ENCODE data around the gene NPC1L1. TPM values are rescaled to one million over a fixed set of nuclear protein-coding genes. Genes with fewer than 3 reads are reported as not detected.

The NPC1L1 gene
- total and polyA plus RNA-seq, 4 donors: 0.01 to 0.48 (median 0.03) TPM

DNA sequence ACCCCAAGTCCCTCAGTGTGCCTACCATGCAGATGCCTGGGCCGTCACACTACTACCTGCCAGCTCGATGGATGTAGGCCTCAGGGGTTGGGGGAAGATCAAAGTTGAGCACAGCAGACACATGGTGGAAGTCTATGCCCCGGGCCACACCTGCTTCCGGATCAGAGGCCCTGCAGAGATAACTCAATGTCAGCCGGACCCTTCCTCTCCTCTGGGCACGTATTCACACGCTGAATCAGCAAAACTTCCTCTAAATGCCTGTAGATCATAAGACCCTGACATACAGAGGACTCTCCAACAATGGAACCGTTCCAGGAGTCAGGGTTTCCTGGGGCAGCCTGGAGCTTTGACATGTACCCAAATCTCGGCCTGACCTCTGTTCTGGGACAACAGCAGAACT is 28.8 kb upstream of the NPC1L1 start:
- Histone ChIP-seq H3K36me3 (ENCODE audit: control insufficient read depth in 4 of 4, insufficient read depth in 4 of 4, low read length in 4 of 4) (peaks cover 40 to 62% (median 59%) of the 10 kb centered on the region in 4 donors), H3K27me3 (ENCODE audit: control insufficient read depth in 3 of 3, insufficient read depth in 3 of 3, low read length in 2 of 3) (no peaks in the 10 kb centered on the region), H3K4me3 (no peak overlapping the region), H3K9ac (ENCODE audit: insufficient read depth in 1 of 2, low read length in 2 of 2) (no peak overlapping the region), H3K9me3 (ENCODE audit: control insufficient read depth in 4 of 4, insufficient read depth in 3 of 4, low read length in 3 of 4) (no peaks in the 10 kb centered on the region), H3K27ac (ENCODE audit: low read depth in 1 of 2, low read length in 1 of 2) (no peak overlapping the region), H3K4me1 (ENCODE audit: control insufficient read depth in 5 of 5, insufficient read depth in 5 of 5, low read length in 5 of 5) (peaks cover 6 to 18% (median 11%) of the 10 kb centered on the region in 5 donors)
- TF ChIP-seq, protein P1, sequence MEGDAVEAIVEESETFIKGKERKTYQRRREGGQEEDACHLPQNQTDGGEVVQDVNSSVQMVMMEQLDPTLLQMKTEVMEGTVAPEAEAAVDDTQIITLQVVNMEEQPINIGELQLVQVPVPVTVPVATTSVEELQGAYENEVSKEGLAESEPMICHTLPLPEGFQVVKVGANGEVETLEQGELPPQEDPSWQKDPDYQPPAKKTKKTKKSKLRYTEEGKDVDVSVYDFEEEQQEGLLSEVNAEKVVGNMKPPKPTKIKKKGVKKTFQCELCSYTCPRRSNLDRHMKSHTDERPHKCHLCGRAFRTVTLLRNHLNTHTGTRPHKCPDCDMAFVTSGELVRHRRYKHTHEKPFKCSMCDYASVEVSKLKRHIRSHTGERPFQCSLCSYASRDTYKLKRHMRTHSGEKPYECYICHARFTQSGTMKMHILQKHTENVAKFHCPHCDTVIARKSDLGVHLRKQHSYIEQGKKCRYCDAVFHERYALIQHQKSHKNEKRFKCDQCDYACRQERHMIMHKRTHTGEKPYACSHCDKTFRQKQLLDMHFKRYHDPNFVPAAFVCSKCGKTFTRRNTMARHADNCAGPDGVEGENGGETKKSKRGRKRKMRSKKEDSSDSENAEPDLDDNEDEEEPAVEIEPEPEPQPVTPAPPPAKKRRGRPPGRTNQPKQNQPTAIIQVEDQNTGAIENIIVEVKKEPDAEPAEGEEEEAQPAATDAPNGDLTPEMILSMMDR (IDR thresholded peaks at IDR 0.05; ENCODE audit: control extremely low read depth, extremely low read depth): no peak
- ATAC-seq (ENCODE audit: insufficient read depth, low FRiP score) (no peak), DNase-seq (no peak)
- WGBS, 2 donors: 92 to 94% methylated on average over 9 of the region's 9 CpGs

DNA sequence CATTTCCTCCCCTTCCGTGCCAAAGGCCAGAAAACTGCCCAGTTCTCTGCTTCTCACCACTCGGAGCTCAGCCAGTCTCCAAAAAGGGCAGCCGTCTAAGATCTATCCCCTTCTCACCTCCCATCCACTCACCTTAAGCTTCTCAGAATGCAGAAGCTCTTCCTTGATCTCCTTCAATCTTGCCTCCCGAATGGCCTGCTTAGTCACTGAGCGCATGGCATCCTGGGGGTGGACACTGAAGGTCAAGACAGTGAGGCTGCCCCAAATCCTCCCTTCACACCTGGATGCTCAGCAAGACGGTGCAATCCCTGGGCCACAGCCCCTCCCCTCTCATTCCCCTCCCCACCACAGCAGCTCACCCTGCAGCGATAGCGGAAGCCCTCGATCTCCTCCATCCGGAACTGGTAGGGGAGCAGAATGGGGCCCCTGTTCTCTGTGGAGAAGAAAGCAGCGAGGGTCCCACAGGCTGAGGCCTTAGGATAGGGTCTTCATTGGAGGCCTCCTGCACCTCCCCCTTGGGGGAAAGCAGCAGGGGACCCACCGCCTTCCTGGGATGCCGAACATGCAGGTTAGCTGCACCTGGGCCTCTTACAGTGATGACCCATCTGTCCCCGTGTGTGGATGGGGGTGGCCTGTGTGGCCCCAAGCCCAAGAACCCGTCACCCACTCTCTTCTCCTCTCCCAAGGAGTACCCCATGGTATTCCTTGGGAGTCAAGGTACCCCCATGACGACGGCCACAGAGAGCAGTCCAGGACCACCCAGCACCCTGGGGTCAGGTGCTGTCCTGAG is 27.8 kb upstream of the NPC1L1 start:
- Histone ChIP-seq H3K4me1 (ENCODE audit: control insufficient read depth in 5 of 5, insufficient read depth in 5 of 5, low read length in 5 of 5) (peaks cover 5 to 10% (median 6%) of the 10 kb centered on the region in 5 donors), H3K9me3 (ENCODE audit: control insufficient read depth in 4 of 4, insufficient read depth in 3 of 4, low read length in 3 of 4) (no peaks in the 10 kb centered on the region), H3K4me3 (no peak overlapping the region), H3K9ac (ENCODE audit: insufficient read depth in 1 of 2, low read length in 2 of 2) (no peak overlapping the region), H3K27me3 (ENCODE audit: control insufficient read depth in 3 of 3, insufficient read depth in 3 of 3, low read length in 2 of 3) (no peaks in the 10 kb centered on the region), H3K27ac (ENCODE audit: low read depth in 1 of 2, low read length in 1 of 2) (no peak overlapping the region), H3K36me3 (ENCODE audit: control insufficient read depth in 4 of 4, insufficient read depth in 4 of 4, low read length in 4 of 4) (peaks cover 40 to 71% (median 62%) of the 10 kb centered on the region in 4 donors)
- TF ChIP-seq, protein P1 (IDR thresholded peaks at IDR 0.05; ENCODE audit: control extremely low read depth, extremely low read depth): no peak
- WGBS, 2 donors: 95% methylated on average over 17 of the region's 17 CpGs
- ATAC-seq (ENCODE audit: insufficient read depth, low FRiP score) (no peak), DNase-seq (no peak)

DNA sequence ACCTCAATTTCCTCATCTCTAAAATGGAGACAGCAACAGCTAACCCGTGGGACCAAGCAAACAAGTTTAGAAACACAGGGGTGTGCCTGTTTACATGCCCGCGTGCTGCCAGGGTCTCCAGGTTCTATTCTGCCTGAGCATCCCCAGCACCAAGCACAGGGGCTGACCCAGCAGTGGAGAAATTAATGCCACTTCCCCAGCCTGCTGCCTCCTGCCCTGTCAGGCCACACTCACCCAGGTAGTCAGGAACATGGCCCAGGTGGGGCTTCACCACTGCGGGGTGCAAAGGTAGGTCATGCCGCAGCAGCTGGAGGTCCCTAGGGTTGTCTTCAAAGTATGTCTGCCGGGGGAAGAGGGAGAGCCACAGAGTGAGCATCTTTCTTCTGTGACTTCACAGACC is 26.8 kb upstream of the NPC1L1 start:
- TF ChIP-seq, protein P1 (IDR thresholded peaks at IDR 0.05; ENCODE audit: control extremely low read depth, extremely low read depth): no peak
- 95 to 96% methylated on average over 6 of the region's 6 CpGs for WGBS, 2 donors
- ATAC-seq (ENCODE audit: insufficient read depth, low FRiP score): no peak

More for the DNA sequence above, 26.8 kb upstream of the NPC1L1 start:
- no peak overlapping the region for H3K9ac ChIP-seq (ENCODE audit: insufficient read depth in 1 of 2, low read length in 2 of 2)
- no peak for DNase-seq
- peaks cover 40 to 72% (median 62%) of the 10 kb centered on the region in 4 donors for H3K36me3 ChIP-seq (ENCODE audit: control insufficient read depth in 4 of 4, insufficient read depth in 4 of 4, low read length in 4 of 4)
- no peaks in the 10 kb centered on the region for H3K27me3 ChIP-seq (ENCODE audit: control insufficient read depth in 3 of 3, insufficient read depth in 3 of 3, low read length in 2 of 3)
- no peak overlapping the region for H3K27ac ChIP-seq (ENCODE audit: low read depth in 1 of 2, low read length in 1 of 2)
- H3K9me3 ChIP-seq (ENCODE audit: control insufficient read depth in 4 of 4, insufficient read depth in 3 of 4, low read length in 3 of 4): no peaks in the 10 kb centered on the region
- no peak overlapping the region for H3K4me3 ChIP-seq
- peaks cover 4 to 6% (median 5%) of the 10 kb centered on the region in 5 donors for H3K4me1 ChIP-seq (ENCODE audit: control insufficient read depth in 5 of 5, insufficient read depth in 5 of 5, low read length in 5 of 5)
